Measurements from ENCODE around the gene CEMIP2.

The CEMIP2 gene

GRCh38 chr9:71669284-71669995, 98.9 kb downstream of the CEMIP2 start:
- Histone ChIP-seq H3K4me3 (ENCODE audit: severe bottlenecking) (no peak overlapping the region), H3K4me1 (ENCODE audit: insufficient read depth, poor library complexity, severe bottlenecking) (peaks cover 2% of the 10 kb centered on the region), H3K36me3 (ENCODE audit: low read depth) (no peaks in the 10 kb centered on the region), H3K27ac (ENCODE audit: poor library complexity, severe bottlenecking) (no peak overlapping the region), H3K27me3 (ENCODE audit: insufficient read depth, poor library complexity, severe bottlenecking) (no peaks in the 10 kb centered on the region), H3K9me3 (ENCODE audit: severe bottlenecking) (no peaks in the 10 kb centered on the region)
- DNase-seq (ENCODE audit: low spot score): no peak
- TF ChIP-seq, protein P1, sequence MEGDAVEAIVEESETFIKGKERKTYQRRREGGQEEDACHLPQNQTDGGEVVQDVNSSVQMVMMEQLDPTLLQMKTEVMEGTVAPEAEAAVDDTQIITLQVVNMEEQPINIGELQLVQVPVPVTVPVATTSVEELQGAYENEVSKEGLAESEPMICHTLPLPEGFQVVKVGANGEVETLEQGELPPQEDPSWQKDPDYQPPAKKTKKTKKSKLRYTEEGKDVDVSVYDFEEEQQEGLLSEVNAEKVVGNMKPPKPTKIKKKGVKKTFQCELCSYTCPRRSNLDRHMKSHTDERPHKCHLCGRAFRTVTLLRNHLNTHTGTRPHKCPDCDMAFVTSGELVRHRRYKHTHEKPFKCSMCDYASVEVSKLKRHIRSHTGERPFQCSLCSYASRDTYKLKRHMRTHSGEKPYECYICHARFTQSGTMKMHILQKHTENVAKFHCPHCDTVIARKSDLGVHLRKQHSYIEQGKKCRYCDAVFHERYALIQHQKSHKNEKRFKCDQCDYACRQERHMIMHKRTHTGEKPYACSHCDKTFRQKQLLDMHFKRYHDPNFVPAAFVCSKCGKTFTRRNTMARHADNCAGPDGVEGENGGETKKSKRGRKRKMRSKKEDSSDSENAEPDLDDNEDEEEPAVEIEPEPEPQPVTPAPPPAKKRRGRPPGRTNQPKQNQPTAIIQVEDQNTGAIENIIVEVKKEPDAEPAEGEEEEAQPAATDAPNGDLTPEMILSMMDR (IDR thresholded peaks at IDR 0.05; ENCODE audit: poor library complexity, severe bottlenecking): no peak
- ATAC-seq (ENCODE audit: low read depth): no peak

- H3K27me3 ChIP-seq (ENCODE audit: insufficient read depth, poor library complexity, severe bottlenecking): no peaks in the 10 kb centered on the region
- ATAC-seq (ENCODE audit: low read depth): no peak
- H3K9me3 ChIP-seq (ENCODE audit: severe bottlenecking): no peaks in the 10 kb centered on the region
- no peak overlapping the region for H3K27ac ChIP-seq (ENCODE audit: poor library complexity, severe bottlenecking)
- no peak overlapping the region for H3K4me3 ChIP-seq (ENCODE audit: severe bottlenecking)
- TF ChIP-seq, protein P1 (IDR thresholded peaks at IDR 0.05; ENCODE audit: poor library complexity, severe bottlenecking): no peak
- no peaks in the 10 kb centered on the region for H3K36me3 ChIP-seq (ENCODE audit: low read depth)
- H3K4me1 ChIP-seq (ENCODE audit: insufficient read depth, poor library complexity, severe bottlenecking): peaks cover 2% of the 10 kb centered on the region
- DNase-seq (ENCODE audit: low spot score): no peak
Observed at GRCh38 chr9:71668717-71669116, 99.6 kb downstream of the CEMIP2 start.

DNA sequence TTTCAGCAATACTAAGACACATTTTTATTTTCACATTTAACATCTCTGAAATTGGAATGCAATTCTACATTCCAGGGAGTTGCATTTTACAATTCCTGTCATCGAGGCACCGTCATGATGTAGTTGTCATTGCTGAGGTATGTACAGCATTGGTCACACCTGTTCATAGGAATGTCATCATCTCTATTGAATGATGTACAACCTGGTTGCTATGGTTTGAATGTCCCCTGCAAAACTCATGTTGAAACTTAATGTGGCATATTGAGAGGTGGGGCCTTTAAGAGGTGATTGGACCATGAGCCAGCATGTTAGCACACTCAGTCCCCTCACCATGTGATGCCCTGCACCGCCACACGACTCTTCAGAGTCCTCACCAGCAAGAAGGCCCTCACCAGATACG, 103.1 kb downstream of the CEMIP2 start:
- TF ChIP-seq, protein P1 (IDR thresholded peaks at IDR 0.05; ENCODE audit: poor library complexity, severe bottlenecking): no peak
- Histone ChIP-seq H3K36me3 (ENCODE audit: low read depth) (no peaks in the 10 kb centered on the region), H3K27me3 (ENCODE audit: insufficient read depth, poor library complexity, severe bottlenecking) (no peaks in the 10 kb centered on the region), H3K9me3 (ENCODE audit: severe bottlenecking) (no peaks in the 10 kb centered on the region), H3K4me1 (ENCODE audit: insufficient read depth, poor library complexity, severe bottlenecking) (peaks cover 2% of the 10 kb centered on the region), H3K4me3 (ENCODE audit: severe bottlenecking) (no peak overlapping the region), H3K27ac (ENCODE audit: poor library complexity, severe bottlenecking) (no peak overlapping the region)
- ATAC-seq (ENCODE audit: low read depth): peak; percentile 52; the same call in 1 of the 3 replicates
- DNase-seq (ENCODE audit: low spot score): no peak

- Histone ChIP-seq H3K27me3 (ENCODE audit: insufficient read depth, poor library complexity, severe bottlenecking) (no peaks in the 10 kb centered on the region), H3K9me3 (ENCODE audit: severe bottlenecking) (no peaks in the 10 kb centered on the region), H3K36me3 (ENCODE audit: low read depth) (no peaks in the 10 kb centered on the region), H3K4me3 (ENCODE audit: severe bottlenecking) (no peak overlapping the region), H3K27ac (ENCODE audit: poor library complexity, severe bottlenecking) (no peak overlapping the region), H3K4me1 (ENCODE audit: insufficient read depth, poor library complexity, severe bottlenecking) (peaks cover 2% of the 10 kb centered on the region)
- ATAC-seq (ENCODE audit: low read depth) (no peak), DNase-seq (ENCODE audit: low spot score) (no peak)
- TF ChIP-seq, protein P1 (IDR thresholded peaks at IDR 0.05; ENCODE audit: poor library complexity, severe bottlenecking): no peak
Observed at GRCh38 chr9:71664566-71664965, 103.7 kb downstream of the CEMIP2 start.

- no peak overlapping the region for H3K4me3 ChIP-seq (ENCODE audit: severe bottlenecking)
- TF ChIP-seq, protein P1 (IDR thresholded peaks at IDR 0.05; ENCODE audit: poor library complexity, severe bottlenecking): no peak
Observed at GRCh38 chr9:71663931-71664459, 104.3 kb downstream of the CEMIP2 start.

More at GRCh38 chr9:71663931-71664459, 104.3 kb downstream of the CEMIP2 start:
- no peak overlapping the region for H3K27ac ChIP-seq (ENCODE audit: poor library complexity, severe bottlenecking)
- H3K9me3 ChIP-seq (ENCODE audit: severe bottlenecking): no peaks in the 10 kb centered on the region
- no peak for DNase-seq (ENCODE audit: low spot score)
- H3K27me3 ChIP-seq (ENCODE audit: insufficient read depth, poor library complexity, severe bottlenecking): no peaks in the 10 kb centered on the region
- ATAC-seq (ENCODE audit: low read depth): peak; percentile 17; the same call in 1 of the 3 replicates
- H3K36me3 ChIP-seq (ENCODE audit: low read depth): no peaks in the 10 kb centered on the region
- peaks cover 2% of the 10 kb centered on the region for H3K4me1 ChIP-seq (ENCODE audit: insufficient read depth, poor library complexity, severe bottlenecking)
